HG02798 (cell line): Measurements from ENCODE around the gene CHN1.

Experiments
- ATAC-seq: cut with Tn5 transposase; IDR thresholded peaks from one replicate; pipeline ENCODE4 v1.9.1; 2021; ENCODE audit warnings: mild to moderate bottlenecking; ENCODE audit not compliant: unreplicated experiment, poor library complexity

Gene CHN1

GRCh38 chr2:175004980-175005732 is at the start of gene CHN1:
CHN1 (minus strand) TSS chr2:175005381; CDS start chr2:175004912, 469 bp downstream.
- ATAC-seq, result peak; percentile 76

GRCh38 chr2:175054340-175054739 is 49.2 kb upstream of the CHN1 start:
- ATAC-seq, result no peak

GRCh38 chr2:175049661-175050060 is 44.5 kb upstream of the CHN1 start:
- no peak for ATAC-seq

- ATAC-seq, result no peak
These were observed 43.1 kb upstream of the CHN1 start for GRCh38 chr2:175048275-175048674.

- no peak for ATAC-seq
These were observed 34.3 kb upstream of the CHN1 start for GRCh38 chr2:175039490-175039889.

GRCh38 chr2:175039031-175039430 is 33.9 kb upstream of the CHN1 start:
- no peak for ATAC-seq

GRCh38 chr2:175037941-175038340 is 32.8 kb upstream of the CHN1 start:
- ATAC-seq, result no peak

GRCh38 chr2:175036582-175037018 is 31.4 kb upstream of the CHN1 start:
- peak; percentile 57 for ATAC-seq

GRCh38 chr2:175035806-175036205 is 30.6 kb upstream of the CHN1 start:
- ATAC-seq, result no peak

GRCh38 chr2:175034716-175035115 is 29.5 kb upstream of the CHN1 start:
- no peak for ATAC-seq

- peak; percentile 62 for ATAC-seq
These were observed 25.4 kb upstream of the CHN1 start for GRCh38 chr2:175030380-175031271.

- ATAC-seq, result no peak
These were observed 22.6 kb upstream of the CHN1 start for GRCh38 chr2:175027755-175028154.

GRCh38 chr2:175026385-175026784 is 21.2 kb upstream of the CHN1 start:
- no peak for ATAC-seq

- no peak for ATAC-seq
These were observed 20.8 kb upstream of the CHN1 start for GRCh38 chr2:175025946-175026345.

- ATAC-seq, result no peak
These were observed 20.1 kb upstream of the CHN1 start for GRCh38 chr2:175025233-175025632.

GRCh38 chr2:175022923-175023322 is 17.7 kb upstream of the CHN1 start:
- no peak for ATAC-seq

GRCh38 chr2:175019566-175020327 is 14.6 kb upstream of the CHN1 start:
- ATAC-seq, result no peak

- ATAC-seq, result no peak
These were observed 12.6 kb upstream of the CHN1 start for GRCh38 chr2:175017618-175018414.

- ATAC-seq, result no peak
These were observed 10.2 kb upstream of the CHN1 start for GRCh38 chr2:175015340-175015739.

- no peak for ATAC-seq
These were observed 7.3 kb upstream of the CHN1 start for GRCh38 chr2:175012516-175012915.
